Ishikawa (cell line): ENCODE data around the gene KCNK3.

Experiments used
- CEBPB ChIP-seq: IDR thresholded peaks from 2 replicates; pipeline ENCODE4 v1.6.1; 2012
- CREB1 ChIP-seq: IDR thresholded peaks from 2 replicates; pipeline ENCODE4 v1.6.1; 2012; ENCODE audit warnings: low read depth
- EGR1 ChIP-seq: IDR thresholded peaks from 2 replicates; pipeline ENCODE4 v1.6.1; 2012
- EP300 ChIP-seq: IDR thresholded peaks from 2 replicates; pipeline ENCODE4 v1.6.1; 2012; ENCODE audit warnings: borderline replicate concordance
- FOXM1 ChIP-seq: IDR thresholded peaks from 2 replicates; pipeline ENCODE4 v1.6.1; 2012; ENCODE audit warnings: low read depth, borderline replicate concordance
- NFIC ChIP-seq: IDR thresholded peaks from 2 replicates; pipeline ENCODE4 v1.6.1; 2012
- RAD21 ChIP-seq: IDR thresholded peaks from 2 replicates; pipeline ENCODE4 v1.6.1; 2012; ENCODE audit warnings: low read depth
- TAF1 ChIP-seq: IDR thresholded peaks from 2 replicates; pipeline ENCODE4 v1.6.1; 2012; ENCODE audit warnings: low read depth, mild to moderate bottlenecking
- TCF12 ChIP-seq: IDR thresholded peaks from 2 replicates; pipeline ENCODE4 v1.6.1; 2012; ENCODE audit warnings: low read depth
- TEAD4 ChIP-seq: IDR thresholded peaks from 2 replicates; pipeline ENCODE4 v1.6.1; 2012
- YY1 ChIP-seq: IDR thresholded peaks from 2 replicates; pipeline ENCODE4 v1.6.1; 2012; ENCODE audit warnings: low read depth
- ZBTB7A ChIP-seq: IDR thresholded peaks from 2 replicates; pipeline ENCODE4 v1.6.1; 2012; ENCODE audit warnings: low read depth
- TF ChIP-seq, protein P1 (sequence below): IDR thresholded peaks from 2 replicates; pipeline ENCODE4 v1.6.1; 2012
- TF ChIP-seq, protein P2 (sequence below): IDR thresholded peaks from 2 replicates; pipeline ENCODE4 v1.6.1; 2012
- TF ChIP-seq, protein P3 (sequence below): IDR thresholded peaks from 2 replicates; pipeline ENCODE4 v1.6.1; 2012; ENCODE audit warnings: low read depth, mild to moderate bottlenecking

KCNK3 gene

DNA sequence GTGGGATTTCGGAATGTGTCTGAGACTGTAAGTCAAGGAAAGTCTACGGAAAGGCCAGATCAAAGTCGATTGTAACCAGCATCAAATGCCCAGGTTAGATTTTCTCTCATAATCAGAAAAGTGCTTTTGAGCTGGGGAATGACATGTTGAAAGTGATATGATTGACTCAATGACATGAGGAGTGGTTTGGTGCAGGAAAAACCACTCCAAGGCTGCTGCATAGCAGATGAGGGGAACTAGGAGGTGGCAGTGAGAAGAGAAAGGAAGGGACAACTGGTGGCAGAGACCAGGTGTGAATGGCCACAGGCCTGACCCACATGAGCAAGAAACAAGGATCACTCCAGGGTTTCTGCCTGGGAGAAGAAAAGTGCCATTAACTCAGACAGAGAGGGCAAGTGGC is 72.4 kb downstream of the KCNK3 start:
- TF ChIP-seq CEBPB (no peak), CREB1 (no peak), EGR1 (no peak), ZBTB7A (no peak), TAF1 (no peak), TCF12 (no peak), EP300 (no peak), YY1 (no peak), NFIC (no peak), TEAD4 (no peak), FOXM1 (no peak), RAD21 (no peak)
- TF ChIP-seq, protein P1, sequence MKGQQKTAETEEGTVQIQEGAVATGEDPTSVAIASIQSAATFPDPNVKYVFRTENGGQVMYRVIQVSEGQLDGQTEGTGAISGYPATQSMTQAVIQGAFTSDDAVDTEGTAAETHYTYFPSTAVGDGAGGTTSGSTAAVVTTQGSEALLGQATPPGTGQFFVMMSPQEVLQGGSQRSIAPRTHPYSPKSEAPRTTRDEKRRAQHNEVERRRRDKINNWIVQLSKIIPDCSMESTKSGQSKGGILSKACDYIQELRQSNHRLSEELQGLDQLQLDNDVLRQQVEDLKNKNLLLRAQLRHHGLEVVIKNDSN, result no peak
- TF ChIP-seq, protein P2, sequence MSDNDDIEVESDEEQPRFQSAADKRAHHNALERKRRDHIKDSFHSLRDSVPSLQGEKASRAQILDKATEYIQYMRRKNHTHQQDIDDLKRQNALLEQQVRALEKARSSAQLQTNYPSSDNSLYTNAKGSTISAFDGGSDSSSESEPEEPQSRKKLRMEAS, result no peak
- TF ChIP-seq, protein P3, sequence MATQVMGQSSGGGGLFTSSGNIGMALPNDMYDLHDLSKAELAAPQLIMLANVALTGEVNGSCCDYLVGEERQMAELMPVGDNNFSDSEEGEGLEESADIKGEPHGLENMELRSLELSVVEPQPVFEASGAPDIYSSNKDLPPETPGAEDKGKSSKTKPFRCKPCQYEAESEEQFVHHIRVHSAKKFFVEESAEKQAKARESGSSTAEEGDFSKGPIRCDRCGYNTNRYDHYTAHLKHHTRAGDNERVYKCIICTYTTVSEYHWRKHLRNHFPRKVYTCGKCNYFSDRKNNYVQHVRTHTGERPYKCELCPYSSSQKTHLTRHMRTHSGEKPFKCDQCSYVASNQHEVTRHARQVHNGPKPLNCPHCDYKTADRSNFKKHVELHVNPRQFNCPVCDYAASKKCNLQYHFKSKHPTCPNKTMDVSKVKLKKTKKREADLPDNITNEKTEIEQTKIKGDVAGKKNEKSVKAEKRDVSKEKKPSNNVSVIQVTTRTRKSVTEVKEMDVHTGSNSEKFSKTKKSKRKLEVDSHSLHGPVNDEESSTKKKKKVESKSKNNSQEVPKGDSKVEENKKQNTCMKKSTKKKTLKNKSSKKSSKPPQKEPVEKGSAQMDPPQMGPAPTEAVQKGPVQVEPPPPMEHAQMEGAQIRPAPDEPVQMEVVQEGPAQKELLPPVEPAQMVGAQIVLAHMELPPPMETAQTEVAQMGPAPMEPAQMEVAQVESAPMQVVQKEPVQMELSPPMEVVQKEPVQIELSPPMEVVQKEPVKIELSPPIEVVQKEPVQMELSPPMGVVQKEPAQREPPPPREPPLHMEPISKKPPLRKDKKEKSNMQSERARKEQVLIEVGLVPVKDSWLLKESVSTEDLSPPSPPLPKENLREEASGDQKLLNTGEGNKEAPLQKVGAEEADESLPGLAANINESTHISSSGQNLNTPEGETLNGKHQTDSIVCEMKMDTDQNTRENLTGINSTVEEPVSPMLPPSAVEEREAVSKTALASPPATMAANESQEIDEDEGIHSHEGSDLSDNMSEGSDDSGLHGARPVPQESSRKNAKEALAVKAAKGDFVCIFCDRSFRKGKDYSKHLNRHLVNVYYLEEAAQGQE, result no peak

DNA sequence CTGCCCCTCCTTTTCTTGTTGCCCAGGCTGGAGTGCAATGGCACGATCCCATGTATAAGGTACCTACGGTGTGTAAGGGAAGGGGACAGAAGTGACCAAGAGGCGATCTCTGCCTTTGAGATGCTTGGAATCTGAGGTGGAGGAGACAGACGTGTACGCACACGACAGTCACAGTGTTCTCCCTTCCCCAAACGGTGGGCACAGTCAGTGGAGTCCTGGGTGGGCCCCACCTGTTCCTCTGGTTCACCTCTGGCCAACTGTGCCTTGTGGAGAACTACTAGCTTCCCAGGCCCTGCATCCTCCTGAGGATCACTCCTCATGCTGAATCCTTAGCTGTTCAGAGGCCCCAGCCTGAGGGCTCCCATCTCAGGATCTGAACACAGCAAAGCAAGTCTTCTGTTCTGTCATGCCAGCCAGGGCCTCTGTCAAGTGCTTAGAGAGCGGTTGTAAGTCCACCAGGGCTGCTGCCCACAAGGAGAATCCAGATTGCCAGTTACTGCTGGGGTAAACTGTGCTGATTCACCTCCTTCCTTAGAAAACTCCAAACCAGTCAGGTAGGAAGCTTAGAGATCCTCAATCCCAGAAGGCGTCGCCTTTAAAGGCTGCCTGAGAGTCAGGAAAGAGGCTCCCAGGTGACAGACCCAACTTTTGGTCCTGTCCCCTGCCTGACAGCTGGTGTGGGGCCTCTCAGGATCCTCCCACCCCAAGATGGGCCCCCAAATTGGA is 73.1 kb downstream of the KCNK3 start:
- no peak for TF ChIP-seq RAD21
- TF ChIP-seq TCF12, result no peak
- TF ChIP-seq ZBTB7A, result no peak
- TF ChIP-seq EGR1, result no peak
- TF ChIP-seq CEBPB, result no peak
- no peak for TF ChIP-seq EP300
- TF ChIP-seq, protein P3, result no peak
- no peak for TF ChIP-seq TAF1
- TF ChIP-seq, protein P1, result no peak
- TF ChIP-seq YY1, result no peak
- TF ChIP-seq, protein P2, result no peak
- TF ChIP-seq CREB1, result no peak
- no peak for TF ChIP-seq TEAD4

DNA sequence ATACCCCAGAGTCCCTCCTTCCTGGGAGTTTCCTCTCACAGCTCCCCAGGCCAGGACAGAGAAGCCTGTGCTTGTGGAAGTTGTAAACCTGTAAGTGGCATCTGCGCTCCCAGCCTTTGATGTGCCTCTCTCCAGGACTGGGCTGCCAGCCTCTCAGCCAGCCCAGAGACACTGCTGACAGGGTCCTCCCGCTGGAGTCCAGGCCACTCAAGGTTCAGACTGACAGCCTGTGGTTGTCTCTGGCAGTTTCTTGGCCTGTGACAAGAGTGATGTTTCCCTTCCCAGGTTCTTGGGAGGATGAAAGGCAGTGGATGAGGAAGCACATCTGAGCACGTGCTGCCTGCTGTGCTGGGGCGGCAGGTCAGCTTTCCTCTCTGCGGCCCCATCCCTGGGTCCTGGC is 74.6 kb downstream of the KCNK3 start:
- TF ChIP-seq RAD21 (no peak), CREB1 (no peak), TAF1 (no peak), YY1 (no peak)
- TF ChIP-seq, protein P2, result no peak

DNA sequence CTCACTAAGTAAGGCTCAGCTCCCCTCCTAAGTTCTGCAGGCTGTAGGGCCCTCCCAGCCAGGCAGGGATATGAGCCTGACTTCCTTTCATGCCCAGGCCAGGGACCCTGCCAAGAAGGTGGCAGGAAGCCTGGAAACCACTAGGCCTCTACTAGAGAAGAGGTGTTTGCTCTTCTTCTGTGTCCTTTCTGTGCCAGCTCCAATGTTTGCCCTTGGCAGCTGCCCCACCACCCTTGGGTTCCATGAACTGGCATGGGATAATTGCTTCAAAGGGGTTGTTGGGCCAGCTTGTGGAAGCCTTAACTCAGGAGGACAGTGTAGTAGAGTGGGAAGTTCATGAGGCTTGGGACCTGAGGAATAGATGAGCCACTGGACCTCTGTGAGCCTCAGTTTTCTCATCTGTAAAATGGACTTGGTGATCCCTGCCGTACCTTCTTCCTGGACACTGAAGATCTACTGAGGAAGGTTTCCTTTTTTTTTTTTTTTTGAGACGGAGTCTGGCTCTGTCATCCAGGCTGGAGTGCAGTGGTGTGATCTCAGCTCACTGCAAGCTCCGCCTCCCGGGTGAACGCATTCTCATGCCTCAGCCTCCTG is 75.5 kb downstream of the KCNK3 start:
- no peak for TF ChIP-seq ZBTB7A
- no peak for TF ChIP-seq FOXM1
- no peak for TF ChIP-seq CREB1
- no peak for TF ChIP-seq EP300
- TF ChIP-seq, protein P1, result no peak
- no peak for TF ChIP-seq EGR1

DNA sequence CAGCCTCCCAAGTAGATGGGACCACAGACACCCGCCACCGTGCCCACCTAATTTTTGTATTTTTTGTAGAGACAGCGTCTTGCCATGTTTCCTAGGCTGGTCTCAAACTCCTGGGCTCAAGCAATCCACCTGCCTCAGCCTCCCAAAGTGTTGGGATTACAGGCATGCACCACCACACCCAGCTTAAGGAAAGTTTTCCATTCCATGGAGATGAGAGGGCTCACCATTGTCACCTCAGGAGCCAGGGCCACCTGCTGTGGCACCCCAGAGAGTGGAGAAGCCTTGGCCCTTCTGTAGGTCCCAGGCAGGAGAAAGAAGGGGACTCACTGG is 76.2 kb downstream of the KCNK3 start:
- TF ChIP-seq NFIC, result no peak
- no peak for TF ChIP-seq TCF12
- TF ChIP-seq TEAD4, result no peak
- TF ChIP-seq, protein P2, result no peak
- no peak for TF ChIP-seq YY1
- TF ChIP-seq, protein P1, result no peak
- TF ChIP-seq CEBPB, result no peak
- no peak for TF ChIP-seq RAD21
- TF ChIP-seq ZBTB7A, result no peak
- TF ChIP-seq CREB1, result no peak
- TF ChIP-seq EP300, result no peak
- no peak for TF ChIP-seq EGR1
- TF ChIP-seq, protein P3, result no peak
- TF ChIP-seq FOXM1, result no peak
- TF ChIP-seq TAF1, result no peak
